Neutrophil (primary cell): ENCODE measurements around the gene ACYP2.

Experiments used
- H3K27ac ChIP-seq: fragments of 200-600 bp; sonication (generic); 2 replicates; pipeline ENCODE4 v1.5.1; 2016; ENCODE audit warnings: mild to moderate bottlenecking, moderate library complexity
- H3K27me3 ChIP-seq: fragments of 200-600 bp; sonication (generic); 2 replicates; pipeline ENCODE4 v1.6.0; 2016; ENCODE audit warnings: mild to moderate bottlenecking
- H3K36me3 ChIP-seq: fragments of 200-600 bp; sonication (generic); 2 replicates; pipeline ENCODE4 v1.5.1; 2017
- H3K4me1 ChIP-seq, 2 experiments: fragments of 200-600 bp in 1 of 2; sonication (generic) in 1 of 2; 1 replicate in 1 of 2; 2 replicates in 1 of 2; pipeline versions ENCODE4 v1.5.1 to v1.6.1; 2013 to 2016; ENCODE audit warnings: low read depth in 1 of 2, low read length in 1 of 2, mild to moderate bottlenecking in 1 of 2, moderate library complexity in 1 of 2; ENCODE audit not compliant: control insufficient read depth in 1 of 2, insufficient read depth in 1 of 2
- H3K4me3 ChIP-seq, 2 experiments: fragments of 200-600 bp in 1 of 2; sonication (generic) in 1 of 2; 1 replicate in 1 of 2; 2 replicates in 1 of 2; pipeline ENCODE4 v1.5.1; 2013 to 2016; ENCODE audit warnings: low read depth in 1 of 2, low read length in 1 of 2, mild to moderate bottlenecking in 1 of 2, moderate library complexity in 1 of 2
- H3K9me3 ChIP-seq: fragments of 200-600 bp; sonication (generic); 2 replicates; pipeline ENCODE4 v1.5.1; 2016
- CTCF ChIP-seq: fragments of 200-600 bp; sonication (generic); IDR thresholded peaks from 2 replicates; pipeline ENCODE4 v1.5.1; 2016; ENCODE audit warnings: antibody characterized with exemption

The ACYP2 gene

GRCh38 chr2:54348646-54349045 is 233.2 kb downstream of the ACYP2 start:
- Histone ChIP-seq H3K27me3 (peaks cover 5% of the 10 kb centered on the region), H3K4me3 (no peak overlapping the region), H3K4me1 (no peaks in the 10 kb centered on the region), H3K36me3 (no peaks in the 10 kb centered on the region), H3K9me3 (no peaks in the 10 kb centered on the region), H3K27ac (no peak overlapping the region)
- TF ChIP-seq CTCF = no peak

GRCh38 chr2:54350426-54350825 is 235.0 kb downstream of the ACYP2 start:
- Histone ChIP-seq H3K27ac (no peak overlapping the region), H3K36me3 (no peaks in the 10 kb centered on the region), H3K4me3 (no peak overlapping the region), H3K4me1 (no peaks in the 10 kb centered on the region), H3K27me3 (no peaks in the 10 kb centered on the region), H3K9me3 (no peaks in the 10 kb centered on the region)
- TF ChIP-seq CTCF = no peak

GRCh38 chr2:54353216-54353615 is 237.8 kb downstream of the ACYP2 start:
- Histone ChIP-seq H3K9me3 (no peaks in the 10 kb centered on the region), H3K36me3 (no peaks in the 10 kb centered on the region), H3K4me3 (no peak overlapping the region), H3K27ac (no peak overlapping the region), H3K4me1 (no peaks in the 10 kb centered on the region), H3K27me3 (no peaks in the 10 kb centered on the region)
- no peak for TF ChIP-seq CTCF
